HEK293 (cell line): Measurements from ENCODE around the gene MAML3.

Experiments used
- CTCF ChIA-PET: fragments of 350-600 bp; formaldehyde crosslinking; extraction: SDS; loops from one replicate; lab custom pipeline; 2021; ENCODE audit warnings: antibody characterized with exemption; lab: Yijun Ruan, JAX
- POLR2A ChIA-PET: fragments of 300-600 bp; formaldehyde crosslinking; extraction: SDS; loops from one replicate; lab custom pipeline; 2020; ENCODE audit warnings: antibody characterized with exemption, inconsistent platforms; lab: Yijun Ruan, JAX
- H3K27ac ChIP-seq: fragments of 200-500 bp; sonication (Bioruptor generic); 2 replicates; pipeline ENCODE4 v1.5.1; 2014; ENCODE audit warnings: low read depth, low read length, control low read depth, inconsistent platforms; ENCODE audit errors: extremely low read depth
- H3K36me3 ChIP-seq, 2 experiments: fragments of 200-500 bp in 1 of 2; sonication (Bioruptor generic) in 1 of 2; 1 replicate in 1 of 2; 2 replicates in 1 of 2; pipeline ENCODE4 v1.5.1; 2014 to 2017; ENCODE audit warnings: inconsistent platforms in 2 of 2, low read length in 2 of 2; ENCODE audit not compliant: control insufficient read depth in 2 of 2, insufficient read depth in 1 of 2
- H3K4me1 ChIP-seq: fragments of 200-500 bp; sonication (Bioruptor generic); 2 replicates; pipeline ENCODE4 v1.5.1; 2014; ENCODE audit warnings: mild to moderate bottlenecking, low read length, inconsistent platforms; ENCODE audit not compliant: control insufficient read depth, insufficient read depth
- H3K4me3 ChIP-seq: 2 replicates; pipeline ENCODE4 v1.5.1; 2011; ENCODE audit warnings: low read depth, mild to moderate bottlenecking, control low read depth, low read length, moderate library complexity
- H3K9me3 ChIP-seq: fragments of 200-500 bp; sonication (Bioruptor generic); 2 replicates; pipeline ENCODE4 v1.5.1; 2014; ENCODE audit warnings: low read depth, low read length, inconsistent platforms; ENCODE audit not compliant: control insufficient read depth, insufficient read depth
- PRDM1 ChIP-seq: fragments of 450-650 bp; formaldehyde crosslinking; IDR thresholded peaks from 2 replicates; pipeline ENCODE4; 2016; ENCODE audit warnings: missing biosample characterization, missing genetic modification characterization
- RBAK ChIP-seq: fragments of 450-650 bp; formaldehyde crosslinking; IDR thresholded peaks from 2 replicates; pipeline ENCODE4 v1.5.1; 2016; ENCODE audit warnings: missing biosample characterization, missing genetic modification characterization
- REST ChIP-seq: fragments of 450-650 bp; formaldehyde crosslinking; IDR thresholded peaks from 2 replicates; pipeline ENCODE4 v1.5.1; 2016; ENCODE audit warnings: missing biosample characterization, missing genetic modification characterization
- WT1 ChIP-seq: fragments of 450-650 bp; formaldehyde crosslinking; IDR thresholded peaks from 2 replicates; pipeline ENCODE4 v1.5.1; 2016; ENCODE audit warnings: missing biosample characterization, missing genetic modification characterization
- ZEB2 ChIP-seq: fragments of 450-650 bp; formaldehyde crosslinking; IDR thresholded peaks from 2 replicates; pipeline ENCODE4 v1.5.1; 2016; ENCODE audit warnings: missing biosample characterization, missing genetic modification characterization
- ZFP69B ChIP-seq: fragments of 450-650 bp; formaldehyde crosslinking; IDR thresholded peaks from 2 replicates; pipeline ENCODE4 v1.5.1; 2016; ENCODE audit warnings: missing biosample characterization, missing genetic modification characterization
- ZNF114 ChIP-seq: fragments of 450-650 bp; formaldehyde crosslinking; IDR thresholded peaks from 2 replicates; pipeline ENCODE4 v1.5.0; 2017; ENCODE audit warnings: missing biosample characterization, missing genetic modification characterization
- ZNF2 ChIP-seq: fragments of 450-650 bp; formaldehyde crosslinking; IDR thresholded peaks from 2 replicates; pipeline ENCODE4 v1.5.1; 2016; ENCODE audit warnings: missing biosample characterization, missing genetic modification characterization
- ZNF223 ChIP-seq: fragments of 450-650 bp; formaldehyde crosslinking; IDR thresholded peaks from 2 replicates; pipeline ENCODE4 v1.5.1; 2016; ENCODE audit warnings: missing biosample characterization, missing genetic modification characterization
- ZNF292 ChIP-seq: fragments of 450-650 bp; formaldehyde crosslinking; IDR thresholded peaks from 2 replicates; pipeline ENCODE4 v1.5.1; 2016; ENCODE audit warnings: low read depth, missing biosample characterization, missing genetic modification characterization, borderline replicate concordance
- ZNF514 ChIP-seq: fragments of 450-650 bp; formaldehyde crosslinking; IDR thresholded peaks from 2 replicates; pipeline ENCODE4 v1.5.1; 2016; ENCODE audit warnings: missing biosample characterization, missing genetic modification characterization
- ZNF530 ChIP-seq: fragments of 450-650 bp; formaldehyde crosslinking; IDR thresholded peaks from 2 replicates; pipeline ENCODE4 v1.5.1; 2016; ENCODE audit warnings: low read depth, missing biosample characterization, missing genetic modification characterization
- ZNF560 ChIP-seq: fragments of 450-650 bp; formaldehyde crosslinking; IDR thresholded peaks from 2 replicates; pipeline ENCODE4 v1.5.1; 2017; ENCODE audit warnings: missing biosample characterization, missing genetic modification characterization, borderline replicate concordance
- ZNF660 ChIP-seq: fragments of 450-650 bp; IDR thresholded peaks from 2 replicates; pipeline ENCODE4 v1.5.1; 2018; ENCODE audit warnings: missing biosample characterization, mild to moderate bottlenecking, missing genetic modification characterization
- ZNF837 ChIP-seq: fragments of 450-650 bp; formaldehyde crosslinking; IDR thresholded peaks from 2 replicates; pipeline ENCODE4 v1.5.1; 2016; ENCODE audit warnings: missing biosample characterization, missing genetic modification characterization

The MAML3 gene

GRCh38 chr4:139790291-139790690 is 363.7 kb downstream of the MAML3 start:
- POLR2A ChIA-PET, result no interaction called here
- Histone ChIP-seq H3K9me3 (no peaks in the 10 kb centered on the region), H3K4me1 (no peaks in the 10 kb centered on the region), H3K36me3 (no peaks in the 10 kb centered on the region), H3K4me3 (no peak overlapping the region), H3K27ac (no peak overlapping the region)
- CTCF ChIA-PET, result no interaction called here
- no peak for TF ChIP-seq ZNF837 (tag by site-specific recombination)
- TF ChIP-seq WT1, result no peak

- no peak overlapping the region for H3K4me3 ChIP-seq
- H3K27ac ChIP-seq, result no peak overlapping the region
- no peaks in the 10 kb centered on the region for H3K4me1 ChIP-seq
- no peak for TF ChIP-seq ZNF530 (tag by site-specific recombination)
- no peak for TF ChIP-seq ZNF223
- no peak for TF ChIP-seq ZNF2 (tag by site-specific recombination)
- TF ChIP-seq ZNF560, result no peak
- TF ChIP-seq RBAK (tag by site-specific recombination), result no peak
- no peak for TF ChIP-seq PRDM1 (tag by site-specific recombination)
- TF ChIP-seq ZEB2 (tag by site-specific recombination), result no peak
- TF ChIP-seq ZNF292 (tag by site-specific recombination), result no peak
- TF ChIP-seq ZNF114 (tag by site-specific recombination), result no peak
- no peaks in the 10 kb centered on the region for H3K9me3 ChIP-seq
- no peaks in the 10 kb centered on the region for H3K36me3 ChIP-seq
- POLR2A ChIA-PET, result no interaction called here
- CTCF ChIA-PET, result no interaction called here
Observed at GRCh38 chr4:139789096-139789654, 364.8 kb downstream of the MAML3 start.

GRCh38 chr4:139786494-139787354 is 367.3 kb downstream of the MAML3 start:
- ChIA-PET POLR2A (no interaction called here), CTCF (no interaction called here)
- Histone ChIP-seq H3K4me1 (no peaks in the 10 kb centered on the region), H3K27ac (no peak overlapping the region), H3K4me3 (no peak overlapping the region), H3K36me3 (no peaks in the 10 kb centered on the region), H3K9me3 (no peaks in the 10 kb centered on the region)
- TF ChIP-seq ZNF292 (tag by site-specific recombination), result no peak
- TF ChIP-seq ZFP69B, result no peak
- no peak for TF ChIP-seq ZNF514 (tag by site-specific recombination)
- no peak for TF ChIP-seq REST (tag by site-specific recombination)
- no peak for TF ChIP-seq ZNF660 (tag by site-specific recombination)

- Histone ChIP-seq H3K4me1 (no peaks in the 10 kb centered on the region), H3K27ac (no peak overlapping the region), H3K36me3 (no peaks in the 10 kb centered on the region), H3K9me3 (no peaks in the 10 kb centered on the region), H3K4me3 (no peak overlapping the region)
- no peak for TF ChIP-seq PRDM1 (tag by site-specific recombination)
- CTCF ChIA-PET, result interaction anchor here (0.6 kb wide), 1 partner anchor 824 kb away, joined by 4 read pairs; no protein-coding TSS in a partner anchor
- POLR2A ChIA-PET, result no interaction called here
Observed at GRCh38 chr4:139785356-139785755, 368.6 kb downstream of the MAML3 start.
